Smooth muscle cell (in vitro differentiated cells): ENCODE results near the gene GNAI3. TPM values are rescaled to one million over a fixed set of nuclear protein-coding genes. Genes with fewer than 3 reads are reported as not detected.

Experiments used
- DNase-seq: peaks from one replicate; lab custom pipeline; 2025; ENCODE audit not compliant: unreplicated experiment; lab: John Stamatoyannopoulos, UW
- H2AFZ ChIP-seq: fragments of 200-600 bp; sonication (generic); 2 replicates; pipeline ENCODE4 v1.6.0; 2016; ENCODE audit warnings: antibody characterized with exemption, low read depth, mild to moderate bottlenecking
- H3F3A ChIP-seq: fragments of 200-600 bp; sonication (generic); 2 replicates; pipeline ENCODE4 v1.6.0; 2017; ENCODE audit warnings: antibody characterized with exemption, low read depth
- H3K27ac ChIP-seq: fragments of 200-600 bp; sonication (generic); 2 replicates; pipeline ENCODE4 v1.5.1; 2016; ENCODE audit warnings: low read depth, mild to moderate bottlenecking
- H3K27me3 ChIP-seq: fragments of 200-600 bp; sonication (generic); 2 replicates; pipeline ENCODE4 v1.6.1; 2016; ENCODE audit warnings: low read depth, mild to moderate bottlenecking
- H3K36me3 ChIP-seq: fragments of 200-600 bp; sonication (generic); 2 replicates; pipeline ENCODE4 v1.5.1; 2016; ENCODE audit warnings: low read depth
- H3K4me1 ChIP-seq: fragments of 200-600 bp; sonication (generic); 2 replicates; pipeline ENCODE4 v1.5.1; 2016; ENCODE audit warnings: low read depth
- H3K4me2 ChIP-seq: fragments of 200-600 bp; sonication (generic); 2 replicates; pipeline ENCODE4 v1.6.0; 2016; ENCODE audit warnings: mild to moderate bottlenecking
- H3K4me3 ChIP-seq: fragments of 200-600 bp; sonication (generic); 2 replicates; pipeline ENCODE4 v1.5.1; 2016; ENCODE audit warnings: mild to moderate bottlenecking
- H3K79me2 ChIP-seq: fragments of 200-600 bp; sonication (generic); 2 replicates; pipeline ENCODE4 v1.6.0; 2016; ENCODE audit warnings: low read depth, mild to moderate bottlenecking
- H3K9ac ChIP-seq: fragments of 200-600 bp; sonication (generic); 2 replicates; pipeline ENCODE4 v1.6.0; 2016; ENCODE audit warnings: low read depth
- H3K9me3 ChIP-seq: fragments of 200-600 bp; sonication (generic); replicated peaks from 2 replicates; pipeline ENCODE4 v1.5.1; 2016; ENCODE audit warnings: low read depth
- H4K20me1 ChIP-seq: fragments of 200-600 bp; sonication (generic); 2 replicates; pipeline ENCODE4 v1.6.0; 2016; ENCODE audit warnings: low read depth
- CTCF ChIP-seq: fragments of 200-600 bp; sonication (generic); IDR thresholded peaks from 2 replicates; pipeline ENCODE4 v1.5.1; 2017; ENCODE audit warnings: borderline replicate concordance, mild to moderate bottlenecking, antibody characterized with exemption; ENCODE audit not compliant: insufficient read depth, poor library complexity, severe bottlenecking
- WGBS: methylation state at CpG from one replicate; pipeline ENCODE4 v1.1.7; 2016; ENCODE audit warnings: low lambda C conversion rate; 5-methylcytosine and 5-hydroxymethylcytosine counted together
- polyA plus RNA-seq: library from polyadenylated mRNA; unstranded; fragments of >200 nt; fragmentation: Nextera tagmentation; extraction: Ambion mirVana; gene quantifications from 2 replicates; pipeline ENCODE4 v1.2.1, GENCODE V29; 2016
- total RNA-seq: library from RNA; depleted of rRNA; stranded (reverse); fragments of >200 nt; gene quantifications from 2 replicates; pipeline ENCODE4 v1.2.3, GENCODE V29; 2014

Gene GNAI3
- total and polyA plus RNA-seq, 2 experiments from 2014 or later = 11.4 to 15.4 TPM

GRCh38 chr1:109509176-109510134 lies 39.0 kb upstream of the GNAI3 start, which contains the start of gene AMIGO1:
AMIGO1 (minus strand) TSS chr1:109509727; CDS start chr1:109508912, 815 bp downstream.
- Histone ChIP-seq H3K4me2 (peak within 1 kb of the TSS; percentile 95), H3K4me1 (peaks cover 7% of the 10 kb centered on the region), H3F3A (no peaks in the 10 kb centered on the region), H3K79me2 (no peaks in the 10 kb centered on the region), H3K9me3 (no peaks in the 10 kb centered on the region), H3K9ac (no peak within 1 kb of the TSS), H3K36me3 (no peaks in the 10 kb centered on the region), H2AFZ (peak within 1 kb of the TSS; percentile 58), H3K4me3 (peak within 1 kb of the TSS; percentile 64), H3K27ac (no peak within 1 kb of the TSS), H4K20me1 (no peaks in the 10 kb centered on the region), H3K27me3 (peaks cover 32% of the 10 kb centered on the region)
- DNase-seq = no peak
- TF ChIP-seq CTCF = no peak
- under 1% methylated on average over 60 of the region's 100 CpGs for WGBS

- Histone ChIP-seq H2AFZ (no peak overlapping the region), H3K4me1 (peaks cover 7% of the 10 kb centered on the region), H3K9me3 (no peaks in the 10 kb centered on the region), H3K27me3 (peaks cover 32% of the 10 kb centered on the region), H3K9ac (no peak overlapping the region), H4K20me1 (no peaks in the 10 kb centered on the region), H3F3A (no peaks in the 10 kb centered on the region), H3K4me2 (no peak overlapping the region), H3K79me2 (no peaks in the 10 kb centered on the region), H3K4me3 (no peak overlapping the region), H3K27ac (no peak overlapping the region), H3K36me3 (no peaks in the 10 kb centered on the region)
- TF ChIP-seq CTCF = no peak
- WGBS = 91% methylated on average over 2 of the region's 2 CpGs
- no peak for DNase-seq
Measured at GRCh38 chr1:109513110-109513710, 35.2 kb upstream of the GNAI3 start.

GRCh38 chr1:109514846-109515245 lies 33.6 kb upstream of the GNAI3 start:
- no peak overlapping the region for H2AFZ ChIP-seq

More at GRCh38 chr1:109514846-109515245, 33.6 kb upstream of the GNAI3 start:
- no peak overlapping the region for H3K27ac ChIP-seq
- H3F3A ChIP-seq = no peaks in the 10 kb centered on the region
- H3K79me2 ChIP-seq = no peaks in the 10 kb centered on the region
- H3K9me3 ChIP-seq = no peaks in the 10 kb centered on the region
- H3K4me3 ChIP-seq = no peak overlapping the region
- H4K20me1 ChIP-seq = no peaks in the 10 kb centered on the region
- no peaks in the 10 kb centered on the region for H3K36me3 ChIP-seq
- peaks cover 2% of the 10 kb centered on the region for H3K4me1 ChIP-seq
- peaks cover 31% of the 10 kb centered on the region for H3K27me3 ChIP-seq
- no peak for TF ChIP-seq CTCF
- DNase-seq = no peak
- no peak overlapping the region for H3K4me2 ChIP-seq
- no peak overlapping the region for H3K9ac ChIP-seq
- WGBS = 72% methylated on average over 3 of the region's 3 CpGs
